Occipital lobe (tissue), 2 donors: ENCODE results near the gene ATXN10. TPM values are rescaled to one million over a fixed set of nuclear protein-coding genes. Genes with fewer than 3 reads are reported as not detected.
"Not testable (repeated sequence)": the region's sequence is repeated elsewhere in the genome, so short reads cannot be mapped to it uniquely, and the experiment has no call there.

Source experiments
- DNase-seq: peaks from one replicate; lab custom pipeline; 2025; lab: John Stamatoyannopoulos, UW
- total RNA-seq: library from RNA; depleted of rRNA; stranded (reverse); fragments of >200 nt; gene quantifications from one replicate; pipeline ENCODE4 v1.2.3, GENCODE V29; 2014

The ATXN10 gene
- total RNA-seq, 1 donor from 2014 or later: 326 TPM

- DNase-seq: peak; percentile 33
Measured at GRCh38 chr22:45678961-45679912, 7.6 kb downstream of the ATXN10 start.

GRCh38 chr22:45680932-45681700 is 9.5 kb downstream of the ATXN10 start:
- DNase-seq: no peak

- DNase-seq: no peak
Measured at GRCh38 chr22:45682064-45682463, 10.4 kb downstream of the ATXN10 start.

DNA sequence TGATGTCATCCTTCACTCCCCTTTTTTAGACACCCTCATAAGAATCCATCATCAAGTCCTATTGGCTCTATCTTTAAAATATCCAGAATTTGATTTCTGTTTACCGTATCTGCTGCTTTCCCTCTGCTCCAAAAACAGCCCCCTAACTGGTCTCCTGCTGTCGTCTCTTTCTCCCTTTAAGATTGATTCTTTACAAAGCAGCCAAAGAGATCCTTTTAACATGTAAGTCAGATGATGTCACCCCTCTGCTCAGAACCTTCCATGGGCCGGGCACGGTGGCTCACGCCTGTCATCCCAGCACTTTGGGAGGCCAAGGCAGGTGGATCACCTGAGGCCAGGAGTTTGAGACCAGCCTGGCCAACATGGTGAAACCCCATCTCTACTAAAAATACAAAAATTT is 11.1 kb downstream of the ATXN10 start:
- DNase-seq: not testable (repeated sequence)

DNA sequence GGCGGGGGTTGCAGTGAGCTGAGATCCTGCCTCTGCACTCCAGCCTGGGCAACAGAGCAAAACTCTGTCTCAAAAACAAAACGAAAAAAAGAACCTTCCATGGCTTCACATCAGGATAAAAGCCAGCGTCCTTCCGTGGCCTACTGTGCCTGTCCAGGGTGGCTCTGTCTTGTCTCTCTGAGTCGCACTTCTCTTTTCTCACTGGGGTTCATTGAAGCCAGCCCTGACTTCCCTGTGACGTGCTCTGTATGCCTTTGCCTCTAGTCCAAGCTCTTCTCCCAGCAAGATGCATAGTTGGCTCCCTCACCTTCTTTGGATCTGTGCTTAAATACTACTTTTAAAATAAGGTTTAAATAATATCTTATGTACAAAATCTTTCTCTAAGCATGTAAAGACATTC is 11.6 kb downstream of the ATXN10 start:
- no peak for DNase-seq

DNA sequence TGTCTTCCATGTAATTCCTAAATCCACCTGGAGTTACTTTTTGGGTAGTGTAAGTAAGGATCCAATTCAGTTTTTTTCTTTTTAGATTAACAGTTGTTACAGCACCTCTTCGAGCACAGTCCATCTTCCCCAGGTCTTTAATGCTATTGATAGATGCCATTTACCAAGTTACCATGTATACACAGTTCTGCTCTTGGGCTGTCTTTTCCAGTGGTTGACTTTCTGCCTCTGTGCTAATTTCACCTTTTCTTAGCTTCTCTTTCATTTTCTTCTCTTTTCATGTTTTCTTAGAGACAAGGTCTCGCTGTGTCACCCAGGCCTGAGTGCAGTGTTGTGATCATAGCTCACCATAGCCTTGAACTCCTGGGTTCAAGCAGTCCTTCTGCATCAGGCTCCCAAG is 12.0 kb downstream of the ATXN10 start:
- no peak for DNase-seq

GRCh38 chr22:45684169-45684568 is 12.5 kb downstream of the ATXN10 start:
- no peak for DNase-seq

GRCh38 chr22:45684752-45685574 is 13.3 kb downstream of the ATXN10 start:
- DNase-seq: no peak

DNA sequence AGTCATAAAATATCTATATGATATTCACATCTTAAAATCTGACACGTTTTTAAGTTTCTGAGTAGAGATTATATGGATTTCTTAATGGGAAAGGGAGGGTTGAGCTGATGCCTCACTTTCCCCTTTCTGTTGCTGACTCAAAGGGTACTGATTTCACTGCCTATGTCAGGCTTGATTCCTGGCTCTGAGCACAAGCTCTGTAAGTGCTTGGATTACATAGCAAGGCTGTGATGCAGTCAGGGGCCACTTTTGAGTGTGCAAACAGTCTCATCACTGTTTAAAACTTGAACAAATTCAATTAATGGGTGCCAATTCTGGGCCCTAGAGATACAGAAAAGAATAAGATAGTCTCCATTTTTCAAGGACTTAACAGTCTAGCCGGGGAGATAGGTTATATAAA is 14.4 kb downstream of the ATXN10 start:
- DNase-seq: no peak

DNA sequence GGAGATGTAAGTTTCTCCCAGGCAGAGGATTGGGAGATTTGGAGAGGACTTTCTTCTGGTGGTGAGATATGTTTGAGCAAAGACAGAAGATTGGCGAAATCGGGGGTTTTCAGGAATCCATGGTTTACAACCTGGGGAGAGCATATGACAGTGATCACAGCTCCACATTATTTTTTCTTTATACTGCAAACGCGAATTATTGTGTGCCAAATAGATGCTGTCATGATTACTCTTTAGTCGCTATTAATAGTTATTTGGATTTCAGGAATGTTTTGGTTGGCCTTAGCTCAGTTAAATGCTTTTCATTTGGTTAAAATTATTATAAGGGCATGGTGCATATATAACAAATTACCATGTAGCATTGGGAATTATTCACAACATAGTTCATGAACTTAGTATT is 15.2 kb downstream of the ATXN10 start:
- no peak for DNase-seq

GRCh38 chr22:45688600-45689080 is 17.0 kb downstream of the ATXN10 start:
- DNase-seq: no peak

- no peak for DNase-seq
Measured at GRCh38 chr22:45689211-45689610, 17.6 kb downstream of the ATXN10 start.

DNA sequence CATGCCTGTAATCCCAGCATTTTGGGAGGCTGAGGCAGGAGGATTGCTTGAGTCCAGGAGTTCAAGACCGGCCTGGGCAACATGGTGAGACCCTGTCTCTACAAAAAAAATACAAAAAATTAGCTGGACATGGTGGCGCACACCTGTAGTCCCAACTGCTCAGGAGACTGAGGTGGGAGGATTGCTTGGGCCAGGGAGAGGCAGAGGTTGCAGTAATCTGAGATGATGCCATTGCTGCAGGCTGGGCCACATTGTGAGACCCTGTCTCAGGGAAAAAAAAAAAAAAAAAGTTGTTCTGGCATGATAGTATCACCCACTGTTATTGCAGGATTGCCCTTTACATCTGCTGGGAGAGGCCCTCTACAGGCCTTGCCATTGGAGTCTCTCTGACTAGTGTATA is 18.4 kb downstream of the ATXN10 start:
- no peak for DNase-seq

GRCh38 chr22:45692549-45692948 is 20.9 kb downstream of the ATXN10 start:
- DNase-seq: no peak

GRCh38 chr22:45693835-45694234 is 22.2 kb downstream of the ATXN10 start:
- no peak for DNase-seq

DNA sequence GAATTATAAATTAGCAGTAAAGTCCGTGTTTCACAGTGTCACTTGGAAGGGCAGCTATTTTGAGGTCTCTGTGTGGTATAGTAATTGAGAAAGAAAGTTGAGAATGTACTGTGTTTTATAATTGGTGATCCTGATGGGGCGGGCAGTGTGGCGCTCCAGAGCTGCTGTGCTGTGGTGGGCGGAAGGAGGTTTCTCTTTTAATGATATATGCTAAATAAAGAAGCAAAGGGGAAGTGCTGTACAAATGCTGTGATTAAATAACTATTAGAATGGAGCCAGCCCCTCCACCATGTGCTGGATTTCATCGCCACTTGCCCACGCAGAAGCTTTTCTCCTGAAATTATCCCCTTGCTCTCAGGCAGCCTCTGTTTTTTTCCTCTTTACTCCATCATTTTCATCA is 24.6 kb downstream of the ATXN10 start:
- no peak for DNase-seq

GRCh38 chr22:45698094-45698493 is 26.5 kb downstream of the ATXN10 start:
- DNase-seq: no peak

DNA sequence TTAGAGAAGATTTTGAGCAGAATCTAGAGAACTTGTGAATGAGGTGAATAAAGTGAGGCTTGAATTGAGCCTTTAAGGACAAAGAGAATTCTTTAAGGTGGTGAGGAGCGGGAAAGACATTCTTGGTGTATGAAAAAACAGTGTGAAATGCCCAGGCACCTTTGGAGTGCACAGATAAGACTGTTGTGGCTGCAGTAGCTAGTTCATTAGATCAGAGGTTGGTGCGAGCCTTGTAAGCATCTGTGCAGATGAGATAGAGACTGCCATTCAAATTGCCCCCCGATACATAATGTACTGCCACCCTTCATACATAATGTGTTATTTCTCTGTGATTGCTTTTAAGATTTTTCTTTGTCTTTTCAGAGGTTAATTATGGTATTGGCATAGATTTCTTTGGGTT is 31.3 kb downstream of the ATXN10 start:
- no peak for DNase-seq

- no peak for DNase-seq
Measured at GRCh38 chr22:45703758-45704157, 32.1 kb downstream of the ATXN10 start.

- no peak for DNase-seq
Measured at GRCh38 chr22:45704648-45705047, 33.0 kb downstream of the ATXN10 start.

- DNase-seq: no peak
Measured at GRCh38 chr22:45707605-45708004, 36.0 kb downstream of the ATXN10 start.

DNA sequence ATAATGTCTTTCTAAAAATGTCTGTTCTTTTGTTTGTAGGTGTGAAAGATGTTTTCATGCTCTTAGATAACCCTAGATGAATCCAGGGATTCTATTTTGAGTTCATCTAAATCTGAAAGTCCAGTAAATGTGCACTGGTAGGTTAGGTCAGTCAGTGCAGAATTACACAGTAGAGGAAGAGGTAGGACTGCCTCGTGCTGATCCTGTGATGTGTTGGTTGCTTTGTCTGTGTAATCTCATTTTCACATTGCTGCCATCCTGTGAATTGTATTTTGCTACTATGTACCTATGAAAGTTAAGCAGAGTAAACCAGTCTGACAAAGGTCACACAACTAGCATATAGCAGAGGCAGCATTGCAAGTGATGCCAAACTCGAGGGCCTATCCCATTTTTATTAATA is 36.5 kb downstream of the ATXN10 start:
- no peak for DNase-seq
